Liver (tissue), 3 donors: ENCODE results near the gene RARS1.

ENCODE experiments used
- ATF3 ChIP-seq: IDR thresholded peaks from 2 replicates; pipeline ENCODE4 v1.6.1; 2016; ENCODE audit warnings: antibody characterized with exemption
- CTCF ChIP-seq: fragments of 150-350 bp; IDR thresholded peaks from 2 replicates; pipeline ENCODE4 v1.5.1; 2017; ENCODE audit warnings: improper control_type of control experiment, low read depth, low read length; ENCODE audit not compliant: missing input control
- EGR1 ChIP-seq, 2 donors: IDR thresholded peaks; 2 replicates each; pipeline ENCODE4 v1.6.1; 2016 to 2018; ENCODE audit warnings: antibody characterized with exemption in 2 of 2, low read depth in 2 of 2
- FOXA1 ChIP-seq: IDR thresholded peaks from 2 replicates; pipeline ENCODE4 v1.6.1; 2016; ENCODE audit warnings: antibody characterized with exemption
- GABPA ChIP-seq, 2 donors: IDR thresholded peaks in 1 of 2; conservative IDR thresholded peaks in 1 of 2; 2 replicates each; pipeline ENCODE4 v1.6.1; 2016; ENCODE audit warnings: antibody characterized with exemption in 2 of 2, mild to moderate bottlenecking in 1 of 2, moderate library complexity in 1 of 2
- HNF4A ChIP-seq, 2 donors: conservative IDR thresholded peaks; 2 replicates each; pipeline ENCODE4 v1.6.1; 2016; ENCODE audit warnings: antibody characterized with exemption in 2 of 2, mild to moderate bottlenecking in 2 of 2
- MAX ChIP-seq: IDR thresholded peaks from 2 replicates; pipeline ENCODE4 v1.6.1; 2016; ENCODE audit warnings: antibody characterized with exemption
- NR2F2 ChIP-seq: IDR thresholded peaks from 2 replicates; pipeline ENCODE4 v1.6.1; 2016; ENCODE audit warnings: antibody characterized with exemption
- RAD21 ChIP-seq, 2 donors: IDR thresholded peaks; 2 replicates each; pipeline ENCODE4 v1.6.1; 2016; ENCODE audit warnings: antibody characterized with exemption in 2 of 2, mild to moderate bottlenecking in 2 of 2
- RXRA ChIP-seq, 2 donors: IDR thresholded peaks; 2 replicates each; pipeline ENCODE4 v1.6.1; 2017 to 2018; ENCODE audit warnings: antibody characterized with exemption in 2 of 2, mild to moderate bottlenecking in 1 of 2
- TAF1 ChIP-seq: conservative IDR thresholded peaks from 2 replicates; pipeline ENCODE4 v1.6.1; 2016; ENCODE audit warnings: antibody characterized with exemption, mild to moderate bottlenecking
- YY1 ChIP-seq: IDR thresholded peaks from 2 replicates; pipeline ENCODE4 v1.6.1; 2016; ENCODE audit warnings: antibody characterized with exemption, mild to moderate bottlenecking
- TF ChIP-seq, protein P1 (sequence below): IDR thresholded peaks from 2 replicates; pipeline ENCODE4 v1.6.1; 2016; ENCODE audit warnings: antibody characterized with exemption, mild to moderate bottlenecking
- TF ChIP-seq, protein P2 (sequence below): IDR thresholded peaks from 2 replicates; pipeline ENCODE4 v1.6.1; 2016; ENCODE audit warnings: antibody characterized with exemption
- donor health status: healthy.
- donor health status: healthy.

DNA sequence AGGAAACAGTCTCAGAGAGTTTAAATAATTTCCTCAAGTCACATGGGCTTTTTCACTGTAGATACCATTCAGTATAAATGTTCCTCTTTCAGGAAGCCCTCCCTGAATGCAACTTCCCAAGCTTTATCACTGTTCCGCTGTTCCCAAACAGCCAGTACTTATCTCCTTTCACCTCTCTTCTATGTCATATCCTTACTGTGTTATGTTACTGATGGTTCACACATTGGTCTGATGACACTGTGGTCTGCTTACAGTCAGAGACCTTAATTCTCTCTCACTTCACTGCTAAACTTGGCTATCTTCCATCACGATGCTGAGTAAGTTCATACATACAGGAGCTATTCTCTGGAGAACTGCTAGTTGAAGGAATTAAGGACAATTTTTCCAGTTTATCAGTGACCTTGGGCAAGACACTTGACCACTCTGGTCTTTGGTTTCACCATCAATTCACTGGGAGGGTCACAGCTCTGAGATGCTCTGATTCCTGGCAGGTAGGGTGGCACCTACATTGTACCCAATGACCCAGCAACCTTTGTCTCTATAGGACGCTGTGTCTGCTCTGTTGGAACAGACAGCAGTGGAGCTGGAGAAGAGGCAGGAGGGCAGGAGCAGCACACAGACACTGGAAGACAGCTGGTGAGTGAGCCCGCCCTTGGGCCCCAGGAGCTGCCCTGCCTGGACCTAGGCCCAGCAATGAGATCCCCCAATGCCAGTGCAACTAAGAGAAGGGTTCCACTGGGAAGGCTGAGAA lies 42.1 kb upstream of the RARS1 start:
- no peak for TF ChIP-seq CTCF
- no peak for TF ChIP-seq MAX
- TF ChIP-seq, protein P1, sequence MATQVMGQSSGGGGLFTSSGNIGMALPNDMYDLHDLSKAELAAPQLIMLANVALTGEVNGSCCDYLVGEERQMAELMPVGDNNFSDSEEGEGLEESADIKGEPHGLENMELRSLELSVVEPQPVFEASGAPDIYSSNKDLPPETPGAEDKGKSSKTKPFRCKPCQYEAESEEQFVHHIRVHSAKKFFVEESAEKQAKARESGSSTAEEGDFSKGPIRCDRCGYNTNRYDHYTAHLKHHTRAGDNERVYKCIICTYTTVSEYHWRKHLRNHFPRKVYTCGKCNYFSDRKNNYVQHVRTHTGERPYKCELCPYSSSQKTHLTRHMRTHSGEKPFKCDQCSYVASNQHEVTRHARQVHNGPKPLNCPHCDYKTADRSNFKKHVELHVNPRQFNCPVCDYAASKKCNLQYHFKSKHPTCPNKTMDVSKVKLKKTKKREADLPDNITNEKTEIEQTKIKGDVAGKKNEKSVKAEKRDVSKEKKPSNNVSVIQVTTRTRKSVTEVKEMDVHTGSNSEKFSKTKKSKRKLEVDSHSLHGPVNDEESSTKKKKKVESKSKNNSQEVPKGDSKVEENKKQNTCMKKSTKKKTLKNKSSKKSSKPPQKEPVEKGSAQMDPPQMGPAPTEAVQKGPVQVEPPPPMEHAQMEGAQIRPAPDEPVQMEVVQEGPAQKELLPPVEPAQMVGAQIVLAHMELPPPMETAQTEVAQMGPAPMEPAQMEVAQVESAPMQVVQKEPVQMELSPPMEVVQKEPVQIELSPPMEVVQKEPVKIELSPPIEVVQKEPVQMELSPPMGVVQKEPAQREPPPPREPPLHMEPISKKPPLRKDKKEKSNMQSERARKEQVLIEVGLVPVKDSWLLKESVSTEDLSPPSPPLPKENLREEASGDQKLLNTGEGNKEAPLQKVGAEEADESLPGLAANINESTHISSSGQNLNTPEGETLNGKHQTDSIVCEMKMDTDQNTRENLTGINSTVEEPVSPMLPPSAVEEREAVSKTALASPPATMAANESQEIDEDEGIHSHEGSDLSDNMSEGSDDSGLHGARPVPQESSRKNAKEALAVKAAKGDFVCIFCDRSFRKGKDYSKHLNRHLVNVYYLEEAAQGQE = no peak
- TF ChIP-seq YY1 = no peak
- no peak for TF ChIP-seq TAF1
- no peak for TF ChIP-seq RAD21 (IDR thresholded peaks at IDR 0.05)
- TF ChIP-seq, protein P2, sequence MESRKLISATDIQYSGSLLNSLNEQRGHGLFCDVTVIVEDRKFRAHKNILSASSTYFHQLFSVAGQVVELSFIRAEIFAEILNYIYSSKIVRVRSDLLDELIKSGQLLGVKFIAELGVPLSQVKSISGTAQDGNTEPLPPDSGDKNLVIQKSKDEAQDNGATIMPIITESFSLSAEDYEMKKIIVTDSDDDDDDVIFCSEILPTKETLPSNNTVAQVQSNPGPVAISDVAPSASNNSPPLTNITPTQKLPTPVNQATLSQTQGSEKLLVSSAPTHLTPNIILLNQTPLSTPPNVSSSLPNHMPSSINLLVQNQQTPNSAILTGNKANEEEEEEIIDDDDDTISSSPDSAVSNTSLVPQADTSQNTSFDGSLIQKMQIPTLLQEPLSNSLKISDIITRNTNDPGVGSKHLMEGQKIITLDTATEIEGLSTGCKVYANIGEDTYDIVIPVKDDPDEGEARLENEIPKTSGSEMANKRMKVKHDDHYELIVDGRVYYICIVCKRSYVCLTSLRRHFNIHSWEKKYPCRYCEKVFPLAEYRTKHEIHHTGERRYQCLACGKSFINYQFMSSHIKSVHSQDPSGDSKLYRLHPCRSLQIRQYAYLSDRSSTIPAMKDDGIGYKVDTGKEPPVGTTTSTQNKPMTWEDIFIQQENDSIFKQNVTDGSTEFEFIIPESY = no peak
- no peak for TF ChIP-seq GABPA (IDR thresholded peaks at IDR 0.05 in 1 of 2, conservative IDR thresholded peaks at IDR 0.05 in 1 of 2)
- no peak for TF ChIP-seq NR2F2
- TF ChIP-seq HNF4A (conservative IDR thresholded peaks at IDR 0.05) = no peak
- no peak for TF ChIP-seq FOXA1
- no peak for TF ChIP-seq EGR1 (IDR thresholded peaks at IDR 0.05; ENCODE audit: low read depth in 2 of 2)
- no peak for TF ChIP-seq ATF3
- TF ChIP-seq RXRA (IDR thresholded peaks at IDR 0.05) = no peak
